ENCODE measurements around the gene TSPAN14.

TSPAN14 gene

DNA sequence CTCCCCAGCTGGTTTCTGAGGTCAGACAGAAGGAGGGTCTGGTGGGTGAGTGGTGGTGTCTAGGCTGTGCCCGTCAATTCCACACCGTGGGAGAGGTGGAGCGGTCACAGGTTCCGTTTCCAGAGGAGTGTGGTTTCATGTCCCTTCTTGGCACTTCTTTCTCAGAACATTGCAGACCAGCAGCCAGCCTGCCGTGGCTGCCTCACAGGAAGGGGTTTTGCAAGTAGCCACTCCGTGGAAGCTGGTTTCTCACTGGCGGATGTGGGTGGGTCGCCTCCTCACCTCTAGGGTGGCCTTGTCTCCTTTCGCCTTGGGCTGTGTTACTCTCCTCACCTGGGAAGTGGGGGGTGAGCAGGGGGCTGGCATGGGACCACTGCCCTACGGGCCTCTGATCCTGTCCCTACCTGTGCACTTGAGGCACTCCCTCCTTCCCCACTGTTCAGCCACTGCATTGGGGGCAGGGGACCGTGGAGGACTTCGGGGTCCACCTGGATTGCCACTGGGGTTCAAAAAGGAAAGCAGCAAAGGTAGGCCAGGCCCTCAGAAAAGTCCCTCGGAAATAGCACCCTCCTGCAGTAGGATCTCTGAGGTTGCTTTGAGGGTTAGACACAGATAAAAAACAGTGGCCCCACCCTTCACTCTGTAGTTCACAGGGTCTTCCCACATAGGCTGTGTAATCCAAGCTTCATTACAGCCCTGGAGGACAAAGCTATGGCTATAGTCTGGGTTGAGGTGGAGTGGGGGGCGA, 33.9 kb downstream of the TSPAN14 start:
- peak; percentile 41 for DNase-seq (ENCODE audit: low read depth)

DNA sequence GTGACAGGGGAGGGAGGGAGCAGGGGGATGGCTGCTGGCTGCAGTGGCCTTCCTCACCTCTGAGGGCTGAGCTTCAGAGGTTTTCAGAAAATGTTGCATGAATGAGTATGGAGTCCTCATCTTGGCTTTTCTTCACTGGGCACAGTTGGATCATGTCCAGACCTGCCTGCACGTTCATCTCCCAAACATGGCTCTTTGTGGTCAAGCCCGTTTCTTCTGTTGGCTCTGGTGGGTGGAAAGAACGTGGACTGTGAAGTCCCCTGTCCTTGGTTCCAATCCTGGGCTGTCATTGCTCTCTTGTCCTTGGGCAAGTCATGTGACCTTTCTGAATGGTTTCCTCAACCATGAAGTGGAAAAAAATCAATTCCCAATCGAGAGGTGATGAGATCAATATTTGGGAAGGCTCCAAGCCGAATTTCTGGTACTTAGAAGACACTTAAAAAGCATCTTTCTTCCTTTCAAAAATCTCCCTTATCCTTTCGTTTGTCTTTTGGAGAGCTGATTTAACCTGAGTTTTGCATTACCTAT, 34.5 kb downstream of the TSPAN14 start:
- DNase-seq (ENCODE audit: low read depth): no peak

GRCh38 chr10:80489371-80490112, 35.4 kb downstream of the TSPAN14 start:
- DNase-seq (ENCODE audit: low read depth): no peak

GRCh38 chr10:80491251-80492102, 37.4 kb downstream of the TSPAN14 start:
- DNase-seq (ENCODE audit: low read depth): no peak

DNA sequence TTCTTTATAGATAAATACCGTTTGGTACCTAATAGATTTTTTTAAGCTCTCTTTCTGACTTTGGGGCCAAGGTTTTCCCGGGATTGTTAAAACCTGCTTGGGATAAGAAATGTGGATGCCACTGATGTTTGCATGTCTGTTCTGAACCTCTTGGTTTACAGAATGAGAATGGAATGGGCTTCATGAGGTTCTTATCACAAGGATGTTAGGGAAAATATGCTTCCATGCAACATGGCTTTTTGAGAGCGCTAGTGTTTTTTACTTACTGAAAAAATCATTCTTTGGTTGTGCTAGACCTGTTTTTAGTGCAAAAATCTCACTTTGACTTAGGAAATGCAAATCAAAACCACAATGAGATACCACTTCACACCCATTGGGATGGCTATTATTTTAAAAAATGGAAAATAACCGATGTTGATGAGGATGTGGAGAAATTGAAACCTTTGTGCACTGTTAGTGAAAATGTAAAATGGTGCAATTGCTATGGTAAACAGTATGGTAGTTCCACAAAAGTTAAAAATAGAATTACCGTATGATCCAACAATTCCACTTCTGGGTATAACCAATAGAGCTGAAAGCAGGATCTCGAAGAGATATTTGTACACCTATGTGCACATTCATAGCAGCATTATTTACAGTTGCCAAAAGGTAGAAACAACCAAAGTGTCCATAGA, 38.9 kb downstream of the TSPAN14 start:
- no peak for DNase-seq (ENCODE audit: low read depth)

GRCh38 chr10:80493522-80494051, 39.5 kb downstream of the TSPAN14 start:
- no peak for DNase-seq (ENCODE audit: low read depth)

- no peak for DNase-seq (ENCODE audit: low read depth)
Observed at GRCh38 chr10:80496555-80497172, 42.6 kb downstream of the TSPAN14 start.

- no peak for DNase-seq (ENCODE audit: low read depth)
Observed at GRCh38 chr10:80497187-80498077, 43.3 kb downstream of the TSPAN14 start.

DNA sequence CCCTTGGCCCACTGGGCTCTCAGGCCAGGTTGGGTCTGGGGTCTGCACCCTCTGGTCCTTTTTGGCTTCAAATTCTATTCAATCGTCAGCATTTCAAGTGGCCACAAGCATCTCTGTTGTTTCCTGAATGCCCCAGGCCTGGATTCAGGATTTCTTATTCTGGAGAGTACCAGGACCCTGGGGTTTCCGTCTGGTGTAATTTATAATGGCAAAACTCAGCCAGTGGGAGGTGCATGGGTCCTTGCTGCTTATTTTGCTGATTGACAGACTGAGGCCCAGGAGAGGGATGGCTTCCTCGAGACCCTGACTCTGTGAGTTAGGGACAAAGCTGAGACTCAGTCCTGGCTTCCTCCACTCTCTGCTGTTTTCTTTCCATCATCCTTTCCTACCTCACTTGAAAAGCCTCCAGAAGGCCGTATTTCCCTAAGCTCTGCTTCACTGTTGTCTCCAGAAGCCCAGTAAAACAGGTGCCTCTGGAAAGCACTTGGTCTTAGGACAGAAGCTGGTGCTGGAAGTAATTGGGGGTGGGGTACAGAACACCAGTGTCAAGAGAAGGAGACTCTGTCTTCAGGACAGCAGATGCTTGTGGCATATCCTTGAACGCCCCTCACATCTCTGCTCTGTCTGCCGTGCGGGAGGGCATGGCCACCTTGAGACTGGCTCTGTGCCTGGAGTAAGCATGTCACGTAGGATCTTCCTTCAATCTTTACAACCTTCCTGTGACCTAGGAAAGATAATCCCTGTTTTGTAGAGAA, 44.1 kb downstream of the TSPAN14 start:
- DNase-seq (ENCODE audit: low read depth): no peak

GRCh38 chr10:80498833-80499741, 45.0 kb downstream of the TSPAN14 start:
- DNase-seq (ENCODE audit: low read depth): peak; percentile 33

DNA sequence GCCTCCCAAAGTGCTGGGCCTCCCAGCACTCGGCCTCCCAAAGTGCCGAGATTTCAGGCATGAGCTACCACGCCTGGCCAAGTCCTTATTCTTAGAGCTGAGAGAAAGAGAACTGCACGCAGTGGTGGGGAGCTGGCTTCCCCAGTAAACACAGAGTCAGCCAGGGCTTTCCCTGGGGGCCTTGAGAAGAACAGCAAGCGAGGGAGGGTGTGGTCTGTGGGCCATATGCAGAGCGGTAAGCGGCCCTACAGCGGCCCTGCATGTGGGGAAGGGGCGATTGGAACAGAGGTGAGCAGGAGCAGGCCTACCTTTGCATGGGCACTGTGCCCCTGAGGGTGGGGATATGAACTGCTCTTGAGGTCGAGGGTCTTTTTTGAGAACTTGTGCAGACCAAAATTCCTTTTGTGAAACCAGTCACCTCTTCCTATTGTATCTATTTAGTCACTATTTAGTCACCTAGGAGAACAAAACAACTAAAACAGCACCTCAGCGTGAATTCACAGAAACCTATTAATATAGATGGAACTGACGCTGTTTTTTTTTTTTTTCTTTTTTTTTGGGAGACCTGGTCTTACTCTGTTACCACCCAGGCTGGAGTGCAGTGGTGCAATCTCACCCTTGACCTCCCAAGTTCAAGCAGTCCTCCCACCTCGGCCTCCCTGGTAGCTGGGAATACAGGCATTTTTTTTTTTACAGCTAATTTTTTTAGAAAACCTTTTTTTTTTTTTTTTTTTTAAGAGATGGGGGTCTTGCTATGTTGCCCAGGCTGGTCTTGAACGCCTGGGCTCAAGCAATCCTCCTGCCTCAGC, 46.7 kb downstream of the TSPAN14 start:
- DNase-seq (ENCODE audit: low read depth): no peak

DNA sequence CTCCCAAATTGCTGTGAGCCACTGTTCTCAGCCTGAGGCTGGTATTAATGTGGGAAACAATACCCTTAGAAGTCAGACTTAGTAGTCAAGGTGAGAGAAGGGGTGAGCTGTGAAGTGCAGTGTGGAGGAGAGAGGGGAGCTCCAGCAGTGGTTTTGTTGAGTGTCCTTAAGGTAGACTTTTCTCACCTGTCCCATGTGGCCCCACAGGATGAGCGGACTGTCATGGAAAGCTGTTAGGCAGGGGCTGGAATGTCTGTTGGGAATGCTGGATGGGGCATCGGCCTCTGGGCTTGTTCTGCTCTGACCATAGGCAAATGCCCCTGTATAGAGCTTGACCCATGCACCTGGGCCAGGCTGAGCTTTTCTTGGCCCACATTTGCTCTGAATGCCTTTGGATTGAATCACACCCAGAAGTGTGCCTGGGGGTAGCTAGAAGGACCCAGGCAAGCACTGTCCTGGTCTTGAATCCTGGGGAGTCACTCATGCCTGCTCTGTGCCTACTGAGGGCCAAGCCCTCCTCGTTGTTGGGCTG, 47.3 kb downstream of the TSPAN14 start:
- DNase-seq (ENCODE audit: low read depth): no peak

GRCh38 chr10:80501913-80502521, 47.9 kb downstream of the TSPAN14 start:
- no peak for DNase-seq (ENCODE audit: low read depth)

DNA sequence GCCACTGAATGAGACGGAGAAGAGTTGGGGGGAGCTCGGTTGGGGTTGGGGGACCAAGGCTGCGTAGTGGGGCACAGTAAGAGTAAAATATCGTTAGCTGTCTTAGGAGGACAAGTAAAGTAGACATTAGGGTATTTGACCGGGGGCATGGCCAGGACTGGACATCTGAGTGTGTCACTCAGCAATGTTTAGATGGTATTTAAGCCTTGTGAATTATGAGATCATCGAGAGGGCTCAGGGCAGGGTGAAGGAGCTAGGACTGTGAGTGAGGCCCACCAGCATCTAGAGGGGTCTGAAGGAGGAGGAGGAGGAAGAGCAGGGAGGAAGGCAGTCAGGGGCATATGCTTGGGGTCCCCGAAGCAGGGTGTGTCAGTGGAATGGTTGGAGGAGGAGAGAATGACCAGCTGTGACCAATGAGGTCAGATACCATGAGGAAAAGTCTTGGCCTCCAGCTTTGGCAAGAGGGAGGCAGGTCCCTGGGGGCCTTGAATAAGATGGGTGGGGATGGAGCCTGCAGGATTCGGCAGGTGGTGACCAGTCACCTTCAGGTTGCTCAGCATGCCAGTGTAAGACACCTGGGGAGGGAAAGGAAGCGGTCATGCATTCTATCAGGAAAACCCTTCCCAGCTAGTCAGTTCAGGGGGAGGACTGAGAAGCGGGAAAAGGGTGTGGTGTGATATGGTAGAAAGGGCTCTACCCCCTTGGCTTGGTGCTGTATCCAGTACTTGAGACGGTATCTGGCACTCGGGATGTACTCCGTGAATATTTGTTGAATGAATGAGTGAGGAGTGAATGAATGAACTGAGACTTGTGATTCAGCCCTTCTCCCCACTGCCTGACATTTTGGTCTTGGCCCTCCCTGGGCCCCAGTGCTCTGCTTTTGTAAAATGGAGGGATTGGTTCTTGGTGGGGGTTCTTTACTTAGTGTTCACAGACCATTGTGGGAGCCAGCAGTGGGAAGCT, 48.8 kb downstream of the TSPAN14 start:
- DNase-seq (ENCODE audit: low read depth): no peak

- no peak for DNase-seq (ENCODE audit: low read depth)
Observed at GRCh38 chr10:80503584-80504157, 49.6 kb downstream of the TSPAN14 start.

Data from stimulated activated CD8-positive, alpha-beta memory T cell treated with anti-CD3 and anti-CD28 coated beads, Interleukin-12 subunit alpha, Interleukin-12 subunit beta, amount 100 ng/mL, for 1 hour (primary cell).